ENCODE data around the gene YAP1. TPM values are rescaled to one million over a fixed set of nuclear protein-coding genes. Genes with fewer than 3 reads are reported as not detected.

Gene YAP1
- total RNA-seq, 2 experiments from 2014 or later, result not detected

- no peak overlapping the region for H3K4me3 Mint-ChIP-seq
- POLR2A ChIA-PET, result no interaction called here
- no peak for TF ChIP-seq CTCF (IDR thresholded peaks at IDR 0.05)
- H3K4me1 Mint-ChIP-seq (ENCODE audit: low read depth), result no peaks in the 10 kb centered on the region
- no peaks in the 10 kb centered on the region for H3K27me3 Mint-ChIP-seq
- DNase-seq (no peak), ATAC-seq (no peak)
- peaks cover 1% of the 10 kb centered on the region for H3K36me3 Mint-ChIP-seq (ENCODE audit: low read depth)
- no peak overlapping the region for H3K27ac Mint-ChIP-seq
- H3K9me3 Mint-ChIP-seq, result peaks cover 24% of the 10 kb centered on the region
- intact Hi-C loops (cut with micrococcal nuclease), result no loop called here
- CTCF ChIA-PET, result no interaction called here
These were observed 38.5 kb upstream of the YAP1 start for GRCh38 chr11:102071497-102072472.

- ATAC-seq (no peak), DNase-seq (no peak)
- TF ChIP-seq CTCF (IDR thresholded peaks at IDR 0.05), result no peak
- CTCF ChIA-PET, result no interaction called here
- Mint-ChIP-seq H3K9me3 (peaks cover 24% of the 10 kb centered on the region), H3K27ac (no peak overlapping the region), H3K4me3 (no peak overlapping the region), H3K36me3 (ENCODE audit: low read depth) (peaks cover 1% of the 10 kb centered on the region), H3K27me3 (no peaks in the 10 kb centered on the region), H3K4me1 (ENCODE audit: low read depth) (no peaks in the 10 kb centered on the region)
- POLR2A ChIA-PET, result no interaction called here
- intact Hi-C loops (cut with micrococcal nuclease), result no loop called here
These were observed 37.0 kb upstream of the YAP1 start for GRCh38 chr11:102073253-102073652.

- intact Hi-C loops (cut with micrococcal nuclease), result no loop called here
- Mint-ChIP-seq H3K36me3 (ENCODE audit: low read depth) (no peaks in the 10 kb centered on the region), H3K9me3 (no peaks in the 10 kb centered on the region), H3K4me3 (no peak overlapping the region), H3K27ac (no peak overlapping the region), H3K27me3 (peaks cover 3% of the 10 kb centered on the region), H3K4me1 (ENCODE audit: low read depth) (no peaks in the 10 kb centered on the region)
- no peak for TF ChIP-seq CTCF (IDR thresholded peaks at IDR 0.05)
- no peak for ATAC-seq
- DNase-seq, result no peak
- ChIA-PET POLR2A (no interaction called here), CTCF (no interaction called here)
These were observed 30.6 kb upstream of the YAP1 start for GRCh38 chr11:102079625-102080024.

- ChIA-PET POLR2A (no interaction called here), CTCF (no interaction called here)
- no peaks in the 10 kb centered on the region for H3K4me1 Mint-ChIP-seq (ENCODE audit: low read depth)
- H3K36me3 Mint-ChIP-seq (ENCODE audit: low read depth), result no peaks in the 10 kb centered on the region
- no peak for TF ChIP-seq CTCF (IDR thresholded peaks at IDR 0.05)
- no peak for DNase-seq
- no peak overlapping the region for H3K4me3 Mint-ChIP-seq
- intact Hi-C loops (cut with micrococcal nuclease), result no loop called here
- ATAC-seq, result no peak
- no peak overlapping the region for H3K27ac Mint-ChIP-seq
- no peaks in the 10 kb centered on the region for H3K9me3 Mint-ChIP-seq
- H3K27me3 Mint-ChIP-seq, result peaks cover 3% of the 10 kb centered on the region
These were observed 28.9 kb upstream of the YAP1 start for GRCh38 chr11:102081313-102081712.

GRCh38 chr11:102085864-102086551 lies 24.2 kb upstream of the YAP1 start:
- Mint-ChIP-seq H3K27me3 (peaks cover 3% of the 10 kb centered on the region), H3K4me3 (no peak overlapping the region), H3K36me3 (ENCODE audit: low read depth) (no peaks in the 10 kb centered on the region), H3K4me1 (ENCODE audit: low read depth) (no peaks in the 10 kb centered on the region), H3K27ac (no peak overlapping the region), H3K9me3 (no peaks in the 10 kb centered on the region)
- DNase-seq (no peak), ATAC-seq (no peak)
- intact Hi-C loops (cut with micrococcal nuclease), result no loop called here
- POLR2A ChIA-PET, result no interaction called here
- no peak for TF ChIP-seq CTCF (IDR thresholded peaks at IDR 0.05)
- CTCF ChIA-PET, result no interaction called here

All from activated CD8-positive, alpha-beta T cell treated with anti-CD3 and anti-CD28 coated beads for 36 hours (primary cell).